Neuron (in vitro differentiated cells): ENCODE measurements around the gene CD300H.
"Not testable (repeated sequence)": the region's sequence is repeated elsewhere in the genome, so short reads cannot be mapped to it uniquely, and the experiment has no call there.

Experiments
- H2AFZ ChIP-seq: one replicate; pipeline ENCODE4 v1.6.1; 2013; ENCODE audit warnings: low read depth, mild to moderate bottlenecking, inconsistent platforms, low read length, moderate library complexity
- H3K27me3 ChIP-seq: one replicate; pipeline ENCODE4 v1.6.1; 2013; ENCODE audit warnings: low read length; ENCODE audit not compliant: insufficient read depth
- H3K36me3 ChIP-seq: one replicate; pipeline ENCODE4 v1.6.1; 2013; ENCODE audit warnings: low read length; ENCODE audit not compliant: insufficient read depth
- H3K4me1 ChIP-seq: one replicate; pipeline ENCODE4 v1.6.1; 2013; ENCODE audit warnings: low read length; ENCODE audit not compliant: insufficient read depth
- H3K4me3 ChIP-seq: 2 replicates; pipeline ENCODE4 v1.5.1; 2013; ENCODE audit warnings: mild to moderate bottlenecking, low read length, moderate library complexity
- H3K9me3 ChIP-seq: one replicate; pipeline ENCODE4 v1.6.1; 2013; ENCODE audit warnings: low read length

CD300H gene

DNA sequence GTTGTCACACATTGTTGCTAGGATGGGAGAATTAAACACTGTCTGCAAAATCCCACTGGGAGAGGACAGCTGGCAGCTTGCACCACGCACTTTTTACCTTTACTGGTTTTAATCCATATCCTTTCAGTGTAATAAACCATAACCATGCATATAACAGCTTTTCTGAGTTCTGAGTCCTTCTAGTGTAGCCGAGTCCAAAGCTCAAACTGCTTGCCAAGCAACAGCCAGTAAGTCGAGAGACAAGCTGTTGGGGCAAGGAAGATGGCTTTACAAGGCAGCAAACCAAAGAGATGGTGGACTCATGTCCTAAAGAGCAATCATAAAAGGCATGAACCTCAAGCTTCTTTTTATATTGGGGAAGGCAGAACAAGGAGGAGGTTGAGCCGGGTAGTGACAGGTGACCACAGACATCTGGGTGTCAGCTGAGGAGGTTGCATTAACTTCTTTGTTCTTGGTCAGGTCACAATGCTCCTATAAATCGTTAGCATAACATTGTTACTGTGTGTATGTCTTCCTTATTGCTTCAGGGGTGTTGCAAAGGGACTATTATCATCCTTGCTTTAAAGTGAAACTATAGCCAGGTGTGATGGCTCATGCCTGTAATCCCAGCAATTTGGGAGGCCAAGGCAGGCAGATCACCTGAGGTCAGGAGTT lies 7.3 kb upstream of the CD300H start:
- peaks cover 7% of the 10 kb centered on the region for H3K27me3 ChIP-seq
- H3K4me3 ChIP-seq = no peak overlapping the region
- no peaks in the 10 kb centered on the region for H3K36me3 ChIP-seq
- H2AFZ ChIP-seq = no peak overlapping the region
- no peaks in the 10 kb centered on the region for H3K4me1 ChIP-seq
- no peaks in the 10 kb centered on the region for H3K9me3 ChIP-seq

DNA sequence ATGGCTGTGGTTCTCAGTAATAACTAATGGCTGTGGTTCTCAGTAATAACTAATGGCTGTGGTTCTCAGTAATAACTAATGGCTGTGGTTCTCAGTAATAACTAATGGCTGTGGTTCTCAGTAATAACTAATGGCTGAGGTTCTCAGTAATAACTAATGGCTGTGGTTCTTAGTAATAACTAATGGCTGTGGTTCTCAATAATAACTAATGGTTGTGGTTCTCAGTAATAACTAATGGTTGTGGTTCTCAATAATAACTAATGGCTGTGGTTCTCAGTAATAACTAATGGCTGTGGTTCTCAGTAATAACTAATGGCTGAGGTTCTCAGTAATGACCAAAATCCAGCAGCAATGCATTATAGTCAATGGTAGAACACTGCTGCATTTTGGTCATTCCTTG lies 6.3 kb upstream of the CD300H start:
- not testable (repeated sequence) for H2AFZ ChIP-seq, H3K27me3 ChIP-seq

DNA sequence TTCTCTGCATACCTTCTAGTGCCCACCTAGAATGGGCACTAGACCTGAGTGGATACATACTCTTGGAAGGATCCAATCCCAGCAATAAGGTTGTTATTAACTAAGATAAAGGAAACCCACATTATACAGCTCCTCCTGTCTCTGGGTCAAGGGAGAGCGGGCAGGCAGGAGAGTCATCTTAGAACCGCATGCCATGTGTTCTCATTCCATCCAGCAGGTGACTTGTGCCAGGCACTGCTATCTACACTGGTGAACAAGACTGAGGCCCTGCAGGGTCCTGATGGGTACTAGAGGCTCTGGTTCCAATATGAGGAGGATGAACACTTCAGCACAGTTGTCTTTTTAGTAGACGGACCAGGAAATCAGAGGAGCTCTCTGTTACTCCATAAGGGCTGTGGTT lies 5.9 kb upstream of the CD300H start:
- peaks cover 7% of the 10 kb centered on the region for H3K27me3 ChIP-seq

More for the DNA sequence above, 6.3 kb upstream of the CD300H start:
- not testable (repeated sequence) for H3K4me1 ChIP-seq, H3K36me3 ChIP-seq, H3K9me3 ChIP-seq, H3K4me3 ChIP-seq

DNA sequence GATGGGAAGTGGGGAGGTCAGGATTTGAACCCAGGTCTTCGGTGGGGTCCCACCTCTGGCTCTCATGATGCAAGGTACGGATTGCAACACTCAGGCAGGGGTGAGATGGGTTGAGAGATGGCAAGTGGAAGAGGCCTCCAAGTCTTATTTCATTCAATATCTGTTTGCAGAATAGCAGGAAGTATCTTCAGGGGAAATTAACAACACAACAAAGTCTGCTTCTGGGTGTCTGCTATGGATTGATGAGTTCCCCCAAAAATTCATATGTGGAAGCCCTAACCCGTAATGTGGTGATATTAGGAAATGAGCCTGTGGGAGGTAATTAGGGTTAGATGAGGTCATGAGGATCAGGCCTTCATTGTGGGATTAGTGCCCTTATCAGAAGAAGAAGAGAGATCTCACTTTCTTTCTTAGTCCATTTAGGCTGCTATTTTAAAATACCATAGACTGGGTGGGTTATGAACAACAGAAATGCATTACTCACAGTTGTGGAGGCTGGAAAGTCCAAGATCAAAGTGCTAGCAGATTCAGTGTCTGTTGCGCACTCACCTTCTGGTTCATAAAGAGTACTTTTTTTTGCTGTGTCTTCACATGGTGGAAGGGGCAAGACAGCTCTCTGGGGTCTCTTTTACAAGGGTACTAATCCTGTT lies 4.4 kb upstream of the CD300H start:
- H3K4me1 ChIP-seq = no peaks in the 10 kb centered on the region
- no peak overlapping the region for H3K4me3 ChIP-seq
- H2AFZ ChIP-seq = no peak overlapping the region
- H3K27me3 ChIP-seq = peaks cover 7% of the 10 kb centered on the region
- H3K9me3 ChIP-seq = no peaks in the 10 kb centered on the region
- no peaks in the 10 kb centered on the region for H3K36me3 ChIP-seq

More for the DNA sequence above, 5.9 kb upstream of the CD300H start:
- Histone ChIP-seq H3K36me3 (no peaks in the 10 kb centered on the region), H3K9me3 (no peaks in the 10 kb centered on the region), H3K4me3 (no peak overlapping the region), H3K4me1 (no peaks in the 10 kb centered on the region), H2AFZ (no peak overlapping the region)

DNA sequence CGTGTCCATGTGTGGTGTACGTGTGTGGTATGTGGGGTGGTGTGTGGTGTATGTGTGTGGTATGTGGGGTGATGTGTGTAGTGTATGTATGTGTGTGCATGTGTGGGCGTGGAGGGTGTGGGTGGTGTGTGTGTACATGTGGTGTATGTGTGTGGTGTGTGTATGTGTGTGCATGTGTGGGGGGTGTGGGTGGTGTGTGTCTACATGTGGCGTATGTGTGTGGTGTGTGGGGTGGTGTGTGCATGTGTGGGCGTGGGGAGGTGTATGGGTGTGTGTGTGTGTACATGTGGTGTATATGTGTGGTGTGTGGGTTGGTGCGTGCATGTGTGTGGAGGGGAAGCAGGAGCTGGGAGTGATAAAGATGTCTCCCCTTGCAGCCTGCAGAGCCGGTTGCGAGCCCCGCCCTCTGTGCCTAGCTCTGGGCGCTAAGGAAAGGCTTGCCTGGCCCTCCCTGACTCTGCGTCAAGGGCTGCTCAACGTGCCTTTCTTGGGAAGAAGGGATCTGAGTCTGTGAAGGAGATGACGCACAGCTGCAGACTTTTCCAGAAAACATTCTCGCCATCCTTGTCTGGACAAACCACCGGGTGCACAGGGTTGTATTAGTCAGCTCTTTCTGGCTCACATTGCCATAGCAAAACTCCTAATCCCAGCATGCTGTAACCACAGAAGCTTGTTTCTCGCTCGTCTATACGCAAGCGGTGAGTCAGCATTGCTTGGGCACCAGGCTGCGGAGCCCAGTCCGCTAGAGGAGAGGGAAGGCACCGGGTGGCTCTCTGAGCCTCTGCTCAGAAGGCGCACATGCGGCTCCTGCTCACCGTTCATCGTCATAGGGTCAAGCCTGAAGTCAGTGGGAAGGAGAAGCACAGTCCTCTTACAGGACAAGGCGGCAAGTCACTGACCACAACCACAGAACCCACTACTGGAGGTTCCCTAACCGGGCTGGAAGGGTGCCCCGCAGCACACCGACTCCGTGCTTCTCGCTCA lies 2.0 kb upstream of the CD300H start:
- H2AFZ ChIP-seq = no peak overlapping the region
- no peak overlapping the region for H3K4me3 ChIP-seq
- H3K4me1 ChIP-seq = no peaks in the 10 kb centered on the region
- peaks cover 10% of the 10 kb centered on the region for H3K27me3 ChIP-seq
- no peaks in the 10 kb centered on the region for H3K36me3 ChIP-seq
- no peaks in the 10 kb centered on the region for H3K9me3 ChIP-seq

DNA sequence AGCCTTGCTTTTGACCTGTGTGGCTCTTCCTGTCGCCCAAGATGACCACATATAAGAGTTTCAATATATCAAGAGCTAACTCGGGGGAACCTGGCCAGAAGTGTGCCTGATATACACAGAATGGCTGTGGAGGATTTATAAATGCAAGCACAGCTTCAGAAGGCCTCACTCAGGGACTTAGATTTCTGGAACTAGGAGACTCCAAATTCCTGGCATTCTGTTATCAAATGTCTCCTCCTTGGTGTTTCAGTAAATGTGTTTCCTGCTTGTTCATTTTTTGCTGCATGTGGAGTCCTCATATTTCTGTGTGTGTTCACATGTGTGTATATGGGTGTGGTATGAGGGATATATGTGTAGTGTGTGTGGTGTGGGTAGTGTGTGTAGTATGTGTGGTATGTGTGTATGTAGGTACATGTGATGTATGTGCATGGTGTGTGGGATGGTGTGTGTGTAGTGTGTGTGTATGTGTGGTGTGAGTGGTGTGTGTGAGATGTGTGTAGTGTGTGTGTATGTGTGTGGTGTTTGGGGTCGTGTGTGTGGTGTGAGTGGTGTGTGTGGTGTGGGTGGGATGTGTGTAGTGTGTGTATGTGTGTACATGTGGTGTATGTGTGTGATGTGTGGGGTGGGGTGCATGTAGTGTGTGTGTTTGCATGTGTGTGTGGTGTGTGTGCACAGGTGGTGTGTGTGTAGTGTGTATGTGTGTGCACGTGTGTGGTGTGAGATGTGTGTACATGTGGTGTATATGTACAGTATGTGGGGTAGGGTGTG lies 981 bp upstream of the CD300H start:
- peaks cover 12% of the 10 kb centered on the region for H3K27me3 ChIP-seq
- no peaks in the 10 kb centered on the region for H3K36me3 ChIP-seq
- H3K4me1 ChIP-seq = no peaks in the 10 kb centered on the region
- no peak overlapping the region for H3K4me3 ChIP-seq
- no peaks in the 10 kb centered on the region for H3K9me3 ChIP-seq
- no peak overlapping the region for H2AFZ ChIP-seq

DNA sequence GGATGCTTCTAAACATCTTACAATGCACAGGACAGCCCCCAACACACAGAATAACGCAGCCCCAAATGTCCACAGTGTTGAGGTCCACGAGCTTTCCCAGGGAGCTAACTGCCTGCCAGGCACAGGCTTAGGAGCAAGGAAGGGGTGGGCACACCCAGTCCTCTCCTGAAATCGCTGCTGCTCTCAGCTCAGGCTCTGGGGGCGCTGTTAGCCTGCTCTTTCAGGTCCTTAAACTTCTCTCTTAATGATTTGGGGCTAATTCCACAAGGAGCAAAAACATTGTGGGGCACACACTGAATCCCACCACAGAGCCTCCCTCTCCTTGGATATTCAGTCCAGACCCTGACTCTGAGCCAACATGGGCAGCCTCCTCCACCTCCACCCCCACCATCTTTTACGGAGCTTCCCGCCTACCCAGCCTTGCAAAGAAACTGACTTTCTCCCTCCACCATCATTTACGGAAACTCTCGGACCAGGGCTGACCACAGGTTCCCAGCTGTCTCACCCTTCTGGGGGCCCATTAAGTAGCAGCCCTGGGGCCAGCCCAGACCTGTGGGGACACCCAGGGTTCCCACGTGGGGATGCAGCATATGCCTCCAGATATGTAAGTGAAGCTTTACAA lies 1.1 kb downstream of the CD300H start:
- Histone ChIP-seq H3K36me3 (no peaks in the 10 kb centered on the region), H3K9me3 (no peaks in the 10 kb centered on the region), H3K4me3 (no peak overlapping the region), H2AFZ (no peak overlapping the region), H3K27me3 (peaks cover 9% of the 10 kb centered on the region), H3K4me1 (no peaks in the 10 kb centered on the region)

DNA sequence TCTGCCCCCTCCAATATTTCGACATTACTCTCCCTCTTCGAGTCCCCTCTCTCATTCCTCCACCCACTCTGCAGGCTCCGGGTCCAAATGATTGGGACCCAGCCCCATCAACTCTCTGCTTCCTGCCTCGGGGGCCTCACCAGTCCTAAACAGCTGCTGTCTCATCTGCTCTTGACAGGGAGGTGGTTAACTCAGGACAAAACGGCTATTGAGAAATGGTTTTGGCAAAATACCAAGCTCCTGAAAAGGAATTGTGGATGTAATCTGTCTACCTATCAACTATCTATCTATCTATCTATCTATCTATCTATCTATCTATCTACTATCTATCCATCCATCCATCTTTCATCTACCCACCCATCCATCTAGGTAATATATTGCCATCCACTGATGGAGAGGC lies 2.2 kb downstream of the CD300H start:
- H2AFZ ChIP-seq = no peak overlapping the region
- no peak overlapping the region for H3K4me3 ChIP-seq
- H3K27me3 ChIP-seq = peaks cover 7% of the 10 kb centered on the region

DNA sequence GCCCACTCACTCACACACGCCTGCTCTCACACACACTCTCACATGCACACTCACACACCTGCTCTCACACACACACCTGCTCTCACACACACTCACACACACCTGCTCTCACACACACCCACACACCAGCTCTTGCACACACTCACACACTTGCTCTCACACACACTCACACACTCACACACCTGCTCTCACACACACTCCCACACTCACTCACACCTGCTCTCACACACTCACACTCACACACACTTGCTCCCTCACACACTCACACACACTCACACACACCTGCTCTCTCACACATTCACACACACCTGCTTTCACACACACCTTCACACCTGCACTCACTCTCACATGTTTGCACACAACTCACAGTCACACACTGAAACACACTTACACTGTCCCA lies 4.0 kb downstream of the CD300H start:
- Histone ChIP-seq H3K9me3 (no peaks in the 10 kb centered on the region), H3K4me1 (no peaks in the 10 kb centered on the region), H2AFZ (no peak overlapping the region), H3K36me3 (no peaks in the 10 kb centered on the region), H3K4me3 (no peak overlapping the region), H3K27me3 (peaks cover 7% of the 10 kb centered on the region)

More for the DNA sequence above, 2.2 kb downstream of the CD300H start:
- Histone ChIP-seq H3K4me1 (no peaks in the 10 kb centered on the region), H3K9me3 (no peaks in the 10 kb centered on the region), H3K36me3 (no peaks in the 10 kb centered on the region)

DNA sequence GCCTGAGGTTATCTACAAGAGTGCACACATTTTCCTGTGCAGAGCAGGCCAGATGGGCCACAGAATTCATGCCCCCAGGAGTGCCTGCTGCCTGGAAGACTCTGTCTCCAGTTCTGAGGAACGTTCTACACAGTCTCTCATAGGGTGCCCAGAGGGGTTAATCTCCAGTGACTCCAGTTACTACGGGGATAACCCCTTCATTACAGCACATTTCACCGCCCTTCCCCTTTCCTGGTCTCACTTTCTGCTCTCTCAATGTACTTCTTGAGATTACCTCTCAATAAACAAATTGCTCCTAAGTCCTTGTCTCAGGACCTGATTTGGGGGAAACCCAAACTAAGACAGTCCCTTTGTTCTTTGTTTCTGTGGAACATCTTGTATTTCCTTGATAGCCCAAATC lies 5.7 kb downstream of the CD300H start:
- Histone ChIP-seq H3K9me3 (no peaks in the 10 kb centered on the region), H3K4me1 (no peaks in the 10 kb centered on the region), H3K27me3 (peaks cover 7% of the 10 kb centered on the region), H2AFZ (no peak overlapping the region), H3K36me3 (no peaks in the 10 kb centered on the region), H3K4me3 (no peak overlapping the region)

DNA sequence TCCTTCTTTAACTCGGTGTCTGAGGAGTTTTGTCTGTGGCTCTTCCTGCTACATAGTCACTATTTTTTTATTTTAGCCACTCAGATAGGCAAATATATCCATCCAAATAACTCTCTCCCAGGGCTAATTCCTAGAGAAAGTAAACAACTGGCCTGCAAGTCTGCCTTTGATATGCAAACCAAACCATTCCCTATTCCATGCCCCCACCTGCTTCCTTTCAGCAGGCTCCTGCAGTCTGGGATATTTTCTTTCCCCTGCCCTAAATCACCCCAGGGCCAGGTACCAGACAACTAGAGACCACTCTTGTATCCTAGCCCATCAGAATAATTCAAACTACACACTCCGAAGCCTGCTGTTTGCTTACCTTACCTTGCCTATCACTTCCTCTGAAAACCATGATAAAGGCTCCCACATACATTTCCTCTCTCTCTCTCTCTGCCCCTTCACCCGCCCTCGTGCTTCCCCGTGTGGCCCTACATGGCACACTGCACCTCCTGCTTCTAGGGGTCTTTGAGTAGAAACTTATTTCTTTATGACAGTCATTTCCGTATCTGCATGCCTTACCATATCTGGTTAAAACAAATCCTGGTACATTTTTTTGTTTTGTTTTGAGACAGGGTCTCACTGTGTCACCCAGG lies 8.3 kb downstream of the CD300H start:
- H3K36me3 ChIP-seq = no peaks in the 10 kb centered on the region
- H3K4me3 ChIP-seq = no peak overlapping the region
- no peak overlapping the region for H2AFZ ChIP-seq
- H3K4me1 ChIP-seq = no peaks in the 10 kb centered on the region
- H3K27me3 ChIP-seq = peaks cover 2% of the 10 kb centered on the region
- no peaks in the 10 kb centered on the region for H3K9me3 ChIP-seq

DNA sequence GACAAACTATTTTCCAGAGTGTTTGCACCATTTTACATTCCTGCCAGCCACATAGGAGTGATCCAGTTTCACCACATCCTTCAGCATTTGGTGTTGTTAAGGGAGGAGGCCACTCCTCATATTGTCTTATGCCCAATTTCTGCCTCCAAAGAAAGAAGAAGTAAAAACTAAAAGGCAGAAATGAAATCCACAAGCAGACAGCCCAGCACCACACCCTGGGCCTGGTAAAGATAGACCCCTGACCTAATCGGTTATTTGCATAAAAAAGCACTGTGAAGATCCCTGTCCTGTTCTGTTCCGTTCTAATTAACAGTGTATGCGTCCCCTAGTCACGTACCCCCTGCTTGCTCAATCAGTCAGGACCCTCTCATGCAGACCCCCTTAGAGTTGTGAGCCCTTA lies 8.9 kb downstream of the CD300H start:
- not testable (repeated sequence) for H3K36me3 ChIP-seq, H2AFZ ChIP-seq, H3K27me3 ChIP-seq, H3K9me3 ChIP-seq, H3K4me1 ChIP-seq, H3K4me3 ChIP-seq
